Measurements from ENCODE around the gene CYBA. TPM values are rescaled to one million over a fixed set of nuclear protein-coding genes. Genes with fewer than 3 reads are reported as not detected.

Gene CYBA
- total and polyA plus RNA-seq, 2 donors (not counting 1 experiment from before 2014, with no cell fraction given): 701 to 1,336 TPM

GRCh38 chr16:88605186-88606147 lies 45.4 kb downstream of the CYBA start:
- Mint-ChIP-seq H3K27me3 (no peaks in the 10 kb centered on the region), H3K4me1 (peaks cover 17% of the 10 kb centered on the region), H3K9me3 (ENCODE audit: insufficient read depth) (no peaks in the 10 kb centered on the region), H3K4me3 (no peak overlapping the region), H3K27ac (no peak overlapping the region)
- Histone ChIP-seq H3K27me3 (replicated peaks in 1 of 4; ENCODE audit: control extremely low read depth in 1 of 4, control insufficient read depth in 3 of 4, insufficient read depth in 4 of 4, low read length in 3 of 4) (no peaks in the 10 kb centered on the region), H3K27ac (ENCODE audit: low read length in 2 of 2) (no peak overlapping the region), H3K9me3 (ENCODE audit: control extremely low read depth in 1 of 3, control insufficient read depth in 2 of 3, insufficient read depth in 1 of 3, low read length in 2 of 3) (no peaks in the 10 kb centered on the region), H3K79me2 (ENCODE audit: control insufficient read depth, insufficient read depth, low read length) (peaks cover 61% of the 10 kb centered on the region), H4K20me1 (ENCODE audit: control insufficient read depth, insufficient read depth, low read length, poor library complexity, severe bottlenecking) (peaks cover 44% of the 10 kb centered on the region), H2AFZ (ENCODE audit: insufficient read depth, low read depth, low read length, poor library complexity, severe bottlenecking) (no peak overlapping the region), H3K4me1 (ENCODE audit: control insufficient read depth in 2 of 2, insufficient read depth in 2 of 2, low read length in 2 of 2) (peaks cover 7 to 18% of the 10 kb centered on the region in 2 donors), H3K9ac (ENCODE audit: low read length) (no peak overlapping the region), H3K4me3 (ENCODE audit: control extremely low read depth in 1 of 5, extremely low read depth in 1 of 5, insufficient read depth in 1 of 5, low read depth in 2 of 5, low read length in 4 of 5) (no peak overlapping the region), H3K4me2 (replicated peaks; ENCODE audit: low read depth, low read length, poor library complexity, severe bottlenecking) (no peak overlapping the region), H3K36me3 (replicated peaks in 1 of 2; ENCODE audit: control extremely low read depth in 1 of 2, control insufficient read depth in 1 of 2, extremely low read depth in 1 of 2, insufficient read depth in 2 of 2, low read length in 1 of 2) (peaks cover 0 to 54% of the 10 kb centered on the region in 2 experiments)
- intact Hi-C loops (cut with micrococcal nuclease): no loop called here
- DNase-seq (no peak), ATAC-seq (ENCODE audit: low read depth) (no peak)
- 98% methylated on average over 10 of the region's 20 CpGs for WGBS (ENCODE audit: insufficient coverage)
- POLR2A ChIA-PET: no interaction called here
- TF ChIP-seq EZH2 (IDR thresholded peaks at IDR 0.05; ENCODE audit: borderline replicate concordance, insufficient read depth, low read depth, low read length, poor library complexity, severe bottlenecking) (no peak), CTCF (IDR thresholded peaks at IDR 0.05) (no peak)
- CTCF ChIA-PET: no interaction called here

- peaks cover 62% of the 10 kb centered on the region for H3K79me2 ChIP-seq (ENCODE audit: control insufficient read depth, insufficient read depth, low read length)
- CTCF ChIA-PET: no interaction called here
- no peaks in the 10 kb centered on the region for H3K9me3 ChIP-seq (ENCODE audit: control extremely low read depth in 1 of 3, control insufficient read depth in 2 of 3, insufficient read depth in 1 of 3, low read length in 2 of 3)
- Mint-ChIP-seq H3K4me1 (peaks cover 2% of the 10 kb centered on the region), H3K9me3 (ENCODE audit: insufficient read depth) (no peaks in the 10 kb centered on the region), H3K4me3 (no peak overlapping the region), H3K27ac (no peak overlapping the region), H3K27me3 (no peaks in the 10 kb centered on the region)
- ATAC-seq (ENCODE audit: low read depth) (no peak), DNase-seq (no peak)
- no peaks in the 10 kb centered on the region for H3K4me1 ChIP-seq (ENCODE audit: control insufficient read depth in 2 of 2, insufficient read depth in 2 of 2, low read length in 2 of 2)
- no peak overlapping the region for H2AFZ ChIP-seq (ENCODE audit: insufficient read depth, low read depth, low read length, poor library complexity, severe bottlenecking)
- H3K36me3 ChIP-seq (replicated peaks in 1 of 2; ENCODE audit: control extremely low read depth in 1 of 2, control insufficient read depth in 1 of 2, extremely low read depth in 1 of 2, insufficient read depth in 2 of 2, low read length in 1 of 2): peaks cover 0 to 59% of the 10 kb centered on the region in 2 experiments
- peaks cover 50% of the 10 kb centered on the region for H4K20me1 ChIP-seq (ENCODE audit: control insufficient read depth, insufficient read depth, low read length, poor library complexity, severe bottlenecking)
- no peak overlapping the region for H3K4me3 ChIP-seq (ENCODE audit: control extremely low read depth in 1 of 5, extremely low read depth in 1 of 5, insufficient read depth in 1 of 5, low read depth in 2 of 5, low read length in 4 of 5)
- 91% methylated on average over 7 of the region's 7 CpGs for WGBS (ENCODE audit: insufficient coverage)
- no peak for TF ChIP-seq CTCF (IDR thresholded peaks at IDR 0.05)
- POLR2A ChIA-PET: no interaction called here
- H3K27ac ChIP-seq (ENCODE audit: low read length in 2 of 2): no peak overlapping the region
- no peaks in the 10 kb centered on the region for H3K27me3 ChIP-seq (replicated peaks in 1 of 4; ENCODE audit: control extremely low read depth in 1 of 4, control insufficient read depth in 3 of 4, insufficient read depth in 4 of 4, low read length in 3 of 4)
- intact Hi-C loops (cut with micrococcal nuclease): no loop called here
- no peak overlapping the region for H3K9ac ChIP-seq (ENCODE audit: low read length)
- no peak overlapping the region for H3K4me2 ChIP-seq (replicated peaks; ENCODE audit: low read depth, low read length, poor library complexity, severe bottlenecking)
These were observed 48.8 kb downstream of the CYBA start for GRCh38 chr16:88602091-88602490.
